DMS79 (cell line): ENCODE results near the gene LMO2.
"Not testable (repeated sequence)": the region's sequence is repeated elsewhere in the genome, so short reads cannot be mapped to it uniquely, and the experiment has no call there.

Experiments used
- DNase-seq: peaks from one replicate; lab custom pipeline; 2025; lab: John Stamatoyannopoulos, UW

LMO2 gene

GRCh38 chr11:33861386-33861785 is 30.5 kb downstream of the LMO2 start:
- DNase-seq: no peak

GRCh38 chr11:33860926-33861325 is 30.9 kb downstream of the LMO2 start:
- no peak for DNase-seq

GRCh38 chr11:33859306-33859705 is 32.6 kb downstream of the LMO2 start:
- no peak for DNase-seq

GRCh38 chr11:33857933-33858371 is 33.9 kb downstream of the LMO2 start:
- peak; percentile 38 for DNase-seq

GRCh38 chr11:33855500-33855899 is 36.4 kb downstream of the LMO2 start:
- DNase-seq: no peak

GRCh38 chr11:33848717-33849390 is 43.0 kb downstream of the LMO2 start:
- DNase-seq: no peak

GRCh38 chr11:33847251-33847650 is 44.6 kb downstream of the LMO2 start:
- DNase-seq: no peak

- no peak for DNase-seq
Observed at GRCh38 chr11:33844236-33844635, 47.6 kb downstream of the LMO2 start.

GRCh38 chr11:33843018-33843417 is 48.9 kb downstream of the LMO2 start:
- DNase-seq: no peak

- no peak for DNase-seq
Observed at GRCh38 chr11:33842236-33842915, 49.5 kb downstream of the LMO2 start.

GRCh38 chr11:33838234-33838633 is 53.6 kb downstream of the LMO2 start:
- DNase-seq: not testable (repeated sequence)

GRCh38 chr11:33837334-33837733 is 54.5 kb downstream of the LMO2 start:
- DNase-seq: not testable (repeated sequence)

- no peak for DNase-seq
Observed at GRCh38 chr11:33835143-33835878, 56.6 kb downstream of the LMO2 start.

- no peak for DNase-seq
Observed at GRCh38 chr11:33832676-33833075, 59.2 kb downstream of the LMO2 start.

- DNase-seq: no peak
Observed at GRCh38 chr11:33830903-33831648, 60.8 kb downstream of the LMO2 start.

GRCh38 chr11:33829430-33830141 is 62.3 kb downstream of the LMO2 start:
- DNase-seq: peak; percentile 60

GRCh38 chr11:33828604-33829429 is 63.1 kb downstream of the LMO2 start:
- DNase-seq: no peak

GRCh38 chr11:33827206-33827605 is 64.7 kb downstream of the LMO2 start:
- DNase-seq: no peak

- no peak for DNase-seq
Observed at GRCh38 chr11:33825854-33826560, 65.9 kb downstream of the LMO2 start.

GRCh38 chr11:33822981-33823380 is 68.9 kb downstream of the LMO2 start:
- DNase-seq: not testable (repeated sequence)
